KOPT-K1 (cell line): ENCODE data around the gene PCBD1.
"Not testable (repeated sequence)": the region's sequence is repeated elsewhere in the genome, so short reads cannot be mapped to it uniquely, and the experiment has no call there.

Source experiments
- H3K27ac ChIP-seq: fragments of 200-600 bp; sonication (generic); 2 replicates; pipeline ENCODE4 v1.5.1; 2016; ENCODE audit warnings: antibody characterized with exemption, mild to moderate bottlenecking, low read depth, low read length; ENCODE audit not compliant: poor library complexity, severe bottlenecking
- H3K36me3 ChIP-seq: fragments of 200-600 bp; sonication (generic); 2 replicates; pipeline ENCODE4 v1.5.1; 2017; ENCODE audit warnings: antibody characterized with exemption, mild to moderate bottlenecking, low read length, moderate library complexity; ENCODE audit not compliant: insufficient read depth
- H3K9me3 ChIP-seq: fragments of 200-600 bp; sonication (generic); 2 replicates; pipeline ENCODE4 v1.5.1; 2017; ENCODE audit warnings: antibody characterized with exemption, low read length, mild to moderate bottlenecking; ENCODE audit not compliant: insufficient read depth, poor library complexity, severe bottlenecking

The PCBD1 gene

GRCh38 chr10:70874061-70874460 is 14.3 kb downstream of the PCBD1 start:
- no peaks in the 10 kb centered on the region for H3K9me3 ChIP-seq
- H3K36me3 ChIP-seq: peaks cover 41% of the 10 kb centered on the region; the same call in 1 of the 2 replicates
- no peak overlapping the region for H3K27ac ChIP-seq

GRCh38 chr10:70872291-70872690 is 16.1 kb downstream of the PCBD1 start:
- H3K9me3 ChIP-seq: no peaks in the 10 kb centered on the region
- peaks cover 27% of the 10 kb centered on the region; the same call in 1 of the 2 replicates for H3K36me3 ChIP-seq

GRCh38 chr10:70866424-70866823 is 21.9 kb downstream of the PCBD1 start:
- Histone ChIP-seq H3K9me3 (no peaks in the 10 kb centered on the region), H3K27ac (no peak overlapping the region), H3K36me3 (0 out of 2 replicates have a peak, but pooled peaks cover 6% of the 10 kb centered on the region)

More at GRCh38 chr10:70872291-70872690, 16.1 kb downstream of the PCBD1 start:
- no peak overlapping the region for H3K27ac ChIP-seq

GRCh38 chr10:70864935-70865334 is 23.4 kb downstream of the PCBD1 start:
- H3K36me3 ChIP-seq: peaks cover 14% of the 10 kb centered on the region
- H3K9me3 ChIP-seq: no peaks in the 10 kb centered on the region
- no peak overlapping the region for H3K27ac ChIP-seq

- no peaks in the 10 kb centered on the region for H3K9me3 ChIP-seq
- peaks cover 22% of the 10 kb centered on the region for H3K36me3 ChIP-seq
- no peak overlapping the region for H3K27ac ChIP-seq
Observed at GRCh38 chr10:70863470-70864160, 24.8 kb downstream of the PCBD1 start.

- not testable (repeated sequence) for H3K27ac ChIP-seq, H3K9me3 ChIP-seq
- H3K36me3 ChIP-seq: peaks cover 35% of the 10 kb centered on the region
Observed at GRCh38 chr10:70861495-70862197, 26.7 kb downstream of the PCBD1 start.

GRCh38 chr10:70858759-70859158 is 29.6 kb downstream of the PCBD1 start:
- Histone ChIP-seq H3K36me3 (peaks cover 48% of the 10 kb centered on the region), H3K9me3 (no peaks in the 10 kb centered on the region), H3K27ac (no peak overlapping the region)

GRCh38 chr10:70856454-70856853 is 31.9 kb downstream of the PCBD1 start:
- Histone ChIP-seq H3K36me3 (peaks cover 52% of the 10 kb centered on the region), H3K27ac (no peak overlapping the region), H3K9me3 (no peaks in the 10 kb centered on the region)

GRCh38 chr10:70853457-70853856 is 34.9 kb downstream of the PCBD1 start:
- Histone ChIP-seq H3K36me3 (peaks cover 34% of the 10 kb centered on the region), H3K27ac (no peak overlapping the region), H3K9me3 (no peaks in the 10 kb centered on the region)

- no peak overlapping the region for H3K27ac ChIP-seq
- no peaks in the 10 kb centered on the region for H3K9me3 ChIP-seq
- peaks cover 30% of the 10 kb centered on the region for H3K36me3 ChIP-seq
Observed at GRCh38 chr10:70853038-70853437, 35.3 kb downstream of the PCBD1 start.

- Histone ChIP-seq H3K36me3 (peaks cover 24% of the 10 kb centered on the region), H3K27ac (no peak overlapping the region), H3K9me3 (no peaks in the 10 kb centered on the region)
Observed at GRCh38 chr10:70851597-70852475, 36.5 kb downstream of the PCBD1 start.

GRCh38 chr10:70850097-70850496 is 38.3 kb downstream of the PCBD1 start:
- Histone ChIP-seq H3K9me3 (no peaks in the 10 kb centered on the region), H3K27ac (no peak overlapping the region), H3K36me3 (peaks cover 10% of the 10 kb centered on the region; the same call in 1 of the 2 replicates)

GRCh38 chr10:70849582-70850016 is 38.8 kb downstream of the PCBD1 start:
- no peak overlapping the region for H3K27ac ChIP-seq
- no peaks in the 10 kb centered on the region for H3K9me3 ChIP-seq
- peaks cover 9% of the 10 kb centered on the region; the same call in 1 of the 2 replicates for H3K36me3 ChIP-seq

- H3K9me3 ChIP-seq: no peaks in the 10 kb centered on the region
- peaks cover 9% of the 10 kb centered on the region; the same call in 1 of the 2 replicates for H3K36me3 ChIP-seq
- H3K27ac ChIP-seq: no peak overlapping the region
Observed at GRCh38 chr10:70847659-70848360, 40.6 kb downstream of the PCBD1 start.
